ENCODE data around the gene RSKR.
"Not testable (repeated sequence)": the region's sequence is repeated elsewhere in the genome, so short reads cannot be mapped to it uniquely, and the experiment has no call there.

The RSKR gene

DNA sequence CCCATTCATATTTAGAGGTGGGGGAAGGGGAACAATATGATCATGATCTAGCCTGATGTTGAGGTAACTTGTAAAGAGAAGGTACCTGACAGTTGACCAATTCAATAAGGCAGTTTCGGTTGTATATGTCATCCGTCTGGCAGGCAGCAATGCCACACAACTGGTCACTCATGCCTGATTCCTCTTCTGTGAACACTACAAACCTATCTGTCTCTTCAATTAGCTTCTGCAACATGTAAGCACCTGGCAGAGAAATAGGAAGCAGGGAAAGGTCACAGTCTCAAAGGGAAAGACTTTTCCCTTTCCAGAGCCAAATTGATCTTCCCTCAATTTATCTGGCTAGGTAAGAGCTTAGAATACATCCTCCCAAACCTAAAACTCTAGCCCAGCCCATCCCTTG lies 10.2 kb upstream of the RSKR start:
- in situ Hi-C loops (cut with MboI; ENCODE audit: low sequenced_read_pairs): no loop called here

DNA sequence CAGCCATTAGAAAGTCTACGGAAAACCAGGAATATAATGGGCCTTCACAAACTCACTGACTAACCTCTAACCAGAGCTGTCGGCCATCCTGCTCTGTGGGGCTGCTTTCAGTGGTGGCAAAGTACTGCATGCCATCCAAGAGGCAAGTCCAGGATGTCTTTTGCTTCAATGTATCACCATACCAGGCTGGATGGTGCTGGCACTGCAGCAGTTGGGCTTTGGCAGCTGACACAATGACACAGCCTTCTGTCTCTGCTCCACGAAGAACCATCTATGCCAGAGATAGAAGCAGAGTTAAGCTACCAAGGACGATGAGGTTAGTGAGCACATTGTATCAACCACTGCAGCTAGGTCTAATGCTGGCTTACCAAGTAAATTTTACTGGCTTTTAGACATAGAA lies 9.7 kb upstream of the RSKR start:
- in situ Hi-C loops (cut with MboI; ENCODE audit: low sequenced_read_pairs): no loop called here

DNA sequence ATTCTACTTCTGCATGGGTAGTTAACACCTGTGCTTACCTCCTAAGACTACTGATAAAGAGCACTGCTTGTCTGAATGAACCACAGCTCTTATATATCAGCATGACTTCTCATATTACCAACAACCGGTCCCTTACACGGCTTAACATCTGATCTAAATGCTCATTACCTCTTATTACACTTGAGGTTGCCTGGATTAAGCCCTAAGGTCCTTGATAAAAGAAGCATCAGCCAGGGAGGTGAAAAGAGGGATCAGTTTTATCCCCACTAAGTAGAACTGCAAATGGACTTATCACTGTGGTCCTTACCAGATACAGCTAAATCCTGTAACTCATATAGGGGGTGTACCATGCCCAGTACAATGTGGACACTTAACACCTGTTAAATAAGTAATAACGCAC lies 8.2 kb upstream of the RSKR start:
- in situ Hi-C loops (cut with MboI; ENCODE audit: low sequenced_read_pairs): no loop called here

GRCh38 chr17:28620010-28620409 lies 6.0 kb upstream of the RSKR start:
- in situ Hi-C loops (cut with MboI; ENCODE audit: low sequenced_read_pairs): no loop called here

- in situ Hi-C loops (cut with MboI; ENCODE audit: low sequenced_read_pairs): no loop called here
Observed at GRCh38 chr17:28618464-28618863, 4.5 kb upstream of the RSKR start.

- in situ Hi-C loops (cut with MboI; ENCODE audit: low sequenced_read_pairs): no loop called here
Observed at GRCh38 chr17:28616281-28616680, 2.3 kb upstream of the RSKR start.

- in situ Hi-C loops (cut with MboI; ENCODE audit: low sequenced_read_pairs): no loop called here
Observed at GRCh38 chr17:28615260-28615940, 1.4 kb upstream of the RSKR start.

- in situ Hi-C loops (cut with MboI; ENCODE audit: low sequenced_read_pairs): no loop called here
Observed at GRCh38 chr17:28612936-28613872, 781 bp downstream of the RSKR start.

- in situ Hi-C loops (cut with MboI; ENCODE audit: low sequenced_read_pairs): no loop called here
Observed at GRCh38 chr17:28612531-28612930, 1.5 kb downstream of the RSKR start.

DNA sequence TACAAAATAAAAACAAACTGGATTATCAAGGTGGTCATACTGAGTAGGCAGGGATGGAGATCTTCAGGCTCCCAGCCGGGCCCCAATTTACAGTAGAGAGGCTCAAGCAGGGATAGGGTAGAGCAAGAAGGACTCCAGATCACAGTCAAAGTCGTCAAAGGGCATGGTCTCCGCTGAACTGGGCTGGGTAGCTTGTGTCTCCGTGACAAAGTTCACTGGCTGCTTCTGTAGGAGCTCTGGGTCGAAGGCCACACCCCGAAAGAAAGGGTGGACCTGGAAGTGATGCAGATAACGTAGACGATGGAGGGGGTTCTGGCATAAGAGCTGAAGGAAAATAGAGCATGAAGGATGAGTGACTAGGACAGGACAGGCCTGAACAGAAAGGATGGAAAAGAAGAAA lies 3.6 kb downstream of the RSKR start:
- in situ Hi-C loops (cut with MboI; ENCODE audit: low sequenced_read_pairs): no loop called here

DNA sequence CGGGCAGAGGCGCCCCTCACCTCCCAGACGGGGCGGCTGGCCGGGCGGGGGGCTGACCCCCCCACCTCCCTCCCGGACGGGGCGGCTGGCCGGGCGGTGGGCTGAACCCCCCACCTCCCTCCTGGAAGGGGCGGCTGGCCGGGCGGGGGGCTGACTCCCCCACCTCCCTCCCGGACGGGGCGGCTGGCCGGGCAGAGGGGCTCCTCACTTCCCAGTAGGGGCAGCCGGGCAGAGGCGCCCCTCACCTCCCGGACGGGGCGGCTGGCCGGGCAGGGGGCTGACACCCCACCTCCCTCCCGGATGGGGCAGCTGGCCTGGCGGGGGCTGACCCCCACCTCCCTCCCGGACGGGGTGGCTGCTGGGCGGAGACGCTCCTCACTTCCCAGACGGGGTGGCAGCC lies 10.0 kb downstream of the RSKR start:
- in situ Hi-C loops (cut with MboI; ENCODE audit: low sequenced_read_pairs): not testable (repeated sequence)

DNA sequence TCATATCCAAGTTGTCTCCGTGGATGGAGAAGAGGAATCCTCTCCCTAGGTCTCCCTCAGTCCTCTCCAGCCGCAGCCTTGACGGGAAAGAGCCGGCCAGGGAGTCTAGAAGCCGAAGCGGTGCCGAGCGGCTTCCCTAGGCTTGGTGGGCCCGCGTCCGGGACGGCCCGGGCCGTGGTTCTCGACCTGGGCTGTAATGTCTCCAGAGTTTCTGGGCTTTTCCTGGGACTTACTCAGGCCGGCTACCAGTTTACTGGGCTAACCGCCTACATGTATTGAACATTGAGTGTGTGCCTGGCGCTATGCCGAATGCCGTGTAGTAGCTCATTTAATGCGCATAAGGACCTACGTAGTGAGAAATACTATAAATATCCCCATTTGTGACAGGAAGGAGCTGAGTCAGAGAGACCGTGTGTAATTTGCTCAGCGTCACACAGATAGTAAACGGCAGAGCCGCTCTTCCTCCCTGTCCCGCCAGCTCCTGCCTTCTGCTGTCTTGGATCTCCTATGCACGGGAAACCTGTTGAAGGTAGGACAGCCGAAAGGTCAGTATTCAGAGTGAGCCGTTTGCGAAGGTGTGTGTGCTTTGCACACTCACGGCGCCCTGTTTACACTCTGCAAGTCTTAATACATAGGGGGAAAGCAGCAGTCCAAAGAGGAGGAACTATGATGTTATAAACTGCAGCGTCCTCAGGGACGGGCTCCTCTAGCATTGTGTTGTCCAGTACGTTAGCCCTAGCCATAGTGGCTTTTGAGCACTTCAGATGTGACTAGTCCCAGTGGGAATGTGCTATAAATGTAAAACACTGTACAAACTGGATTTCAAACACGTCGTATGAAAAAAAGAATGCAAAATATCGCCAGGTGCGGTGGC lies 14.4 kb downstream of the RSKR start:
- in situ Hi-C loops (cut with MboI; ENCODE audit: low sequenced_read_pairs): no loop called here

GRCh38 chr17:28598799-28599310 lies 15.1 kb downstream of the RSKR start, which contains the start of gene SPAG5:
SPAG5 (minus strand) TSS chr17:28599025; CDS start chr17:28598946, 79 bp downstream.
- in situ Hi-C loops (cut with MboI; ENCODE audit: low sequenced_read_pairs): no loop called here

DNA sequence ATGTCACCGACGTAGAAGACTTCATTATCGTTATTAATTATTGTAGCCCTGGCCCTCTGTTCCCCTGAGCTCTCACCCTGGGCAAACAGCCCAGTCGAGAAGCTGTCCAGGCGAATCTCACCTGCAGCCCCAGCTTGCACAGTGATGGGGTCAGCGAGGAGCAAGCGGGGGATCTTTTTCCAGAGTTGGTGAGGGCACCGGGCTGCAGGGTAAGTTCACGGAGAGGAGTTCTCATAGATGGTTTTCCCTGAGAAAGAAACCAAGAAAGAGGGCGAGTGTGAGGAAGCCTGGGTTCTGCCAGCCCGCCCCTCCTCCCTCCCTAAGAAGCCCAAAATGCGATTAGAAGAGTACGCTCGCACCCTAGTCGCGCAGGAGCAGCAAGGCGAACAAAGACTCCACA lies 15.6 kb downstream of the RSKR start:
- in situ Hi-C loops (cut with MboI; ENCODE audit: low sequenced_read_pairs): no loop called here

- in situ Hi-C loops (cut with MboI; ENCODE audit: low sequenced_read_pairs): no loop called here
Observed at GRCh38 chr17:28597606-28598383, 16.2 kb downstream of the RSKR start.

DNA sequence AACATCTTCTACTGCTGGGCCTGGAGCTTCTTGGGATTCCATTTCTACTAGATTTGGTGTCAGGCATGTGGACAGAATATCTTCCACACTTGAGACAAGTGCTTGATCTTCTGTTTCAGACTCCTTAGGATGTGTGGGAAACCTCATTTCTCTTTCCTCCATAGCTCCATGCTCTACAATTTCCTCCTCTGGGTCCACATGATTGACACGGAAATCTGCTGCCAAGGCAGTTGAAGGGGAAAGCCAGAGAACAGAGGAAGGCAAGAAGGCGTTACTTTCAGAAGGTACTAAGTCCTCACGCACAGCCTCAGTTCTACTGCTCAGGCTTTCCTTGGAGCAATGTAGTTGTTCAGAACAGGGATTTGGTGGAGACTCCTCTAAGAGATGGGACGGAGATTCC lies 21.7 kb downstream of the RSKR start:
- in situ Hi-C loops (cut with MboI; ENCODE audit: low sequenced_read_pairs): no loop called here

GRCh38 chr17:28585851-28586250 lies 28.1 kb downstream of the RSKR start:
- in situ Hi-C loops (cut with MboI; ENCODE audit: low sequenced_read_pairs): no loop called here

DNA sequence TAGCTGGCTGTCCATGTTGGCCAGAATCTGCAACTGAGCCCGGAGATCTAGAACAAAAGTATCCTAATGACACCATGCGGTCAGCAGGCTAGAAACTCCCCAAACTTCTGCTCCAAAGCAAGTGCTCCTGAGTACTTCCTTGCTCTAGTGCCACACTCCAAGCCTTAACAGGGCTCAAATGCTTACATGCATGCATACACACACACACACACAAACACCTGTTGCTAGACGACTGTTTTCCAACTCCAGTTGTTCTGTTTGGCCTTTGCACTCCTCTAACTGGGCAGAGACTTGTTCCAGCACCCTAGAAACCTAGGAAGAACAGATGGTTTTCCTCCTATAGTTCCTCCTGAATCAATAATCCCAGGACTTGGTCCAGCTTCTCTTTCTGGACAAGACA lies 29.6 kb downstream of the RSKR start:
- in situ Hi-C loops (cut with MboI; ENCODE audit: low sequenced_read_pairs): no loop called here

DNA sequence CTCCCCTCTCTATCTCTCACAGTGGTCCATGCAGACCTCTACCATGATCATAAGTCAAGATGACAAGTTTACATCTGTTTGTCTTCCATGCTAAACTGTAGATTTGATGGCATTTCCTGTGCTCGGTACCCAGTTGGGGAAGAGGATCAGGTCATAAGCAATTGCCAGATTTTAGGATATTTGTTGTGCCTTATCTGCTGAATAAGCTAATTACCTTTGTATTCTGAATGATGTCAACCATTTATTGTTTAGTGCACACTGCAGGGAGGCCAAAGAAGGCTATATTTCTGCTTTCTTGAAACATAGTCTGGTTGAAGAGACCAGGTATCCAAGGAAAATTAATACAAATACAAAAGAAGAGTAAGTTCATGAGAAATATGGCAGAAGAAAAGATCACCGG lies 31.5 kb downstream of the RSKR start:
- in situ Hi-C loops (cut with MboI; ENCODE audit: low sequenced_read_pairs): no loop called here

GRCh38 chr17:28580959-28581358 lies 33.0 kb downstream of the RSKR start:
- in situ Hi-C loops (cut with MboI; ENCODE audit: low sequenced_read_pairs): no loop called here

Measured in hTERT RPE-1 (cell line).